H1 (cell line): ENCODE results near the gene KIF26B. TPM values are rescaled to one million over a fixed set of nuclear protein-coding genes. Genes with fewer than 3 reads are reported as not detected.
A peak's percentile ranks its signal among the peaks of the same experiment; 100 is the strongest.

ENCODE experiments used
- CTCF ChIA-PET: fragments of 300-600 bp; sonication (Branson Sonifier 250); formaldehyde crosslinking; loops from one replicate; lab custom pipeline; 2021; ENCODE audit not compliant: partially characterized antibody; lab: Charles Lee
- POLR2A ChIA-PET: fragments of 300-600 bp; sonication (Branson Sonifier 250); formaldehyde crosslinking; loops from one replicate; lab custom pipeline; 2021; ENCODE audit warnings: inconsistent platforms; ENCODE audit not compliant: partially characterized antibody; lab: Charles Lee
- DNase-seq, 2 experiments: peaks; one replicate each; pipeline versions ENCODE4 v3.0.0 to v3.0.0-alpha.2; 2010 to 2022; ENCODE audit warnings: low spot score in 2 of 2, low read depth in 1 of 2, mixed read lengths in 1 of 2
- FAIRE-seq: peaks from 2 replicates; lab custom pipeline; 2011; peaks lifted over from hg19 to GRCh38; lab: Jason Lieb, UNC
- H2AFZ ChIP-seq: 2 replicates; pipeline ENCODE4 v1.8.1; 2012; ENCODE audit warnings: low read length, inconsistent platforms
- H2AK5ac ChIP-seq: 2 replicates; pipeline ENCODE4 v1.6.1; 2013; ENCODE audit warnings: low read depth, low read length
- H2BK120ac ChIP-seq: replicated peaks from 2 replicates; pipeline ENCODE3; 2013; ENCODE audit warnings: low read depth, low read length, inconsistent platforms
- H2BK12ac ChIP-seq: 2 replicates; pipeline ENCODE4 v1.6.1; 2013; ENCODE audit warnings: low read depth, low read length
- H2BK15ac ChIP-seq: 2 replicates; pipeline ENCODE4 v1.6.1; 2013; ENCODE audit warnings: low read length
- H2BK20ac ChIP-seq: 2 replicates; pipeline ENCODE4 v1.6.1; 2013; ENCODE audit warnings: low read length
- H2BK5ac ChIP-seq: 2 replicates; pipeline ENCODE4 v1.6.1; 2013; ENCODE audit warnings: low read depth, low read length
- H3K14ac ChIP-seq: 2 replicates; pipeline ENCODE4 v1.6.1; 2013; ENCODE audit warnings: inconsistent platforms; ENCODE audit not compliant: insufficient read length
- H3K18ac ChIP-seq: 2 replicates; pipeline ENCODE4 v1.6.1; 2013; ENCODE audit warnings: low read length; ENCODE audit errors: extremely low read depth
- H3K23ac ChIP-seq: 2 replicates; pipeline ENCODE4 v1.6.1; 2013; ENCODE audit warnings: inconsistent platforms; ENCODE audit not compliant: insufficient read length
- H3K23me2 ChIP-seq: 2 replicates; pipeline ENCODE4 v1.6.1; 2013; ENCODE audit warnings: low read depth, low read length
- H3K27ac ChIP-seq: 2 replicates; pipeline ENCODE4 v1.6.1; 2011; ENCODE audit warnings: low read depth, low read length, inconsistent platforms
- H3K27me3 ChIP-seq, 4 experiments: replicated peaks in 1 of 4; 1 replicate in 1 of 4; 2 replicates in 3 of 4; pipeline versions ENCODE4 v1.6.1 to v1.8.1; 2011 to 2013; ENCODE audit warnings: low read length in 3 of 4, mild to moderate bottlenecking in 3 of 4, inconsistent platforms in 2 of 4, mixed read lengths in 2 of 4, moderate library complexity in 1 of 4; ENCODE audit not compliant: control insufficient read depth in 3 of 4, insufficient read depth in 3 of 4; ENCODE audit errors: extremely low read depth in 1 of 4
- H3K36me3 ChIP-seq, 4 experiments: 2 replicates each; pipeline versions ENCODE4 v1.6.1 to v1.8.1; 2011 to 2013; ENCODE audit warnings: mild to moderate bottlenecking in 4 of 4, low read length in 3 of 4, moderate library complexity in 2 of 4, control low read depth in 1 of 4, inconsistent platforms in 1 of 4; ENCODE audit not compliant: insufficient read depth in 4 of 4, control insufficient read depth in 2 of 4
- H3K4ac ChIP-seq: replicated peaks from 2 replicates; pipeline ENCODE3; 2013; ENCODE audit warnings: low read length, low read depth, mixed read lengths, inconsistent platforms; ENCODE audit not compliant: insufficient read length
- H3K4me1 ChIP-seq, 4 experiments: replicated peaks in 1 of 4; 1 replicate in 1 of 4; 2 replicates in 3 of 4; pipeline versions ENCODE4 v1.6.1 to v1.8.1; 2011 to 2013; ENCODE audit warnings: low read length in 3 of 4, inconsistent platforms in 2 of 4, mixed read lengths in 1 of 4; ENCODE audit not compliant: insufficient read depth in 4 of 4, control insufficient read depth in 3 of 4
- H3K4me2 ChIP-seq, 2 experiments: 2 replicates each; pipeline versions ENCODE4 v1.6.1 to v1.8.1; 2011 to 2013; ENCODE audit warnings: low read depth in 2 of 2, low read length in 2 of 2, control low read depth in 1 of 2, inconsistent platforms in 1 of 2, mild to moderate bottlenecking in 1 of 2; ENCODE audit not compliant: insufficient read depth in 1 of 2
- H3K4me3 ChIP-seq, 4 experiments: fragments of 200-600, 300-600 bp in 1 of 4; sonication (generic), shearing (Covaris generic), sonication (Bioruptor Twin) in 1 of 4; 2 replicates each; pipeline versions ENCODE4 v1.5.1 to v1.8.1; 2011 to 2016; ENCODE audit warnings: low read length in 4 of 4, low read depth in 3 of 4, control low read depth in 2 of 4, inconsistent platforms in 2 of 4, mild to moderate bottlenecking in 2 of 4, mixed read lengths in 1 of 4, moderate library complexity in 1 of 4; ENCODE audit not compliant: insufficient read depth in 2 of 4; ENCODE audit errors: extremely low read depth in 1 of 4
- H3K56ac ChIP-seq: replicated peaks from 2 replicates; pipeline ENCODE3; 2013; ENCODE audit warnings: low read depth, mild to moderate bottlenecking, mixed read lengths, low read length, inconsistent platforms; ENCODE audit not compliant: insufficient read length
- H3K79me1 ChIP-seq: 2 replicates; pipeline ENCODE4 v1.6.1; 2013; ENCODE audit warnings: low read depth, low read length, control low read depth
- H3K79me2 ChIP-seq, 2 experiments: 2 replicates each; pipeline versions ENCODE4 v1.6.1 to v1.8.1; 2012 to 2013; ENCODE audit warnings: low read length in 2 of 2, mild to moderate bottlenecking in 2 of 2, inconsistent platforms in 1 of 2; ENCODE audit not compliant: insufficient read depth in 2 of 2, control insufficient read depth in 1 of 2
- H3K9ac ChIP-seq, 4 experiments: replicated peaks in 1 of 4; 1 replicate in 1 of 4; 2 replicates in 3 of 4; pipeline versions ENCODE4 v1.6.1 to v1.8.1; 2011 to 2013; ENCODE audit warnings: low read depth in 3 of 4, low read length in 3 of 4, control low read depth in 2 of 4, mild to moderate bottlenecking in 2 of 4, moderate library complexity in 2 of 4, inconsistent platforms in 1 of 4; ENCODE audit errors: extremely low read depth in 1 of 4
- H3K9me3 ChIP-seq, 2 experiments: 2 replicates each; pipeline versions ENCODE4 v1.6.1 to v1.8.1; 2012 to 2013; ENCODE audit warnings: mild to moderate bottlenecking in 2 of 2, moderate library complexity in 2 of 2, control low read depth in 1 of 2, inconsistent platforms in 1 of 2, low read depth in 1 of 2, low read length in 1 of 2, mixed read lengths in 1 of 2; ENCODE audit not compliant: insufficient read depth in 2 of 2
- H4K20me1 ChIP-seq, 2 experiments: replicated peaks in 1 of 2; 2 replicates each; pipeline versions ENCODE3 to v1.8.1; 2011 to 2013; ENCODE audit warnings: inconsistent platforms in 2 of 2, low read length in 2 of 2, mild to moderate bottlenecking in 1 of 2; ENCODE audit not compliant: insufficient read depth in 2 of 2, control insufficient read depth in 1 of 2
- H4K5ac ChIP-seq: 2 replicates; pipeline ENCODE4 v1.6.1; 2013; ENCODE audit warnings: low read length, low read depth, mixed read lengths, inconsistent platforms; ENCODE audit not compliant: insufficient read length
- H4K8ac ChIP-seq: 2 replicates; pipeline ENCODE4 v1.8.0; 2013; ENCODE audit warnings: mild to moderate bottlenecking, moderate library complexity, low read length, inconsistent platforms; ENCODE audit not compliant: insufficient read depth; ENCODE audit errors: extremely low read depth
- H4K91ac ChIP-seq: replicated peaks from 2 replicates; pipeline ENCODE3; 2013; ENCODE audit warnings: low read length, mixed read lengths, inconsistent platforms; ENCODE audit not compliant: insufficient read length
- ASH2L ChIP-seq: fragments of 200-600, 300-600 bp; sonication (generic); IDR thresholded peaks from one replicate; pipeline ENCODE4 v1.7.1; 2017; ENCODE audit warnings: low read length
- CBX5 ChIP-seq: fragments of 300-800, 300-1000 bp; sonication (generic); IDR thresholded peaks from 2 replicates; pipeline ENCODE4 v1.7.1; 2016; ENCODE audit warnings: antibody characterized with exemption, low read length, low read depth
- CBX8 ChIP-seq: fragments of 300-800, 300-1000 bp; sonication (generic); IDR thresholded peaks from 2 replicates; pipeline ENCODE4 v1.7.1; 2016; ENCODE audit warnings: low read depth, low read length, borderline replicate concordance
- EP300 ChIP-seq, 2 experiments: IDR thresholded peaks; 1 replicate in 1 of 2; 2 replicates in 1 of 2; pipeline ENCODE4 v1.6.1; 2011 to 2012; ENCODE audit warnings: low read depth in 2 of 2, low read length in 2 of 2, mild to moderate bottlenecking in 2 of 2, borderline replicate concordance in 1 of 2, inconsistent platforms in 1 of 2, moderate library complexity in 1 of 2
- HDAC6 ChIP-seq: IDR thresholded peaks from one replicate; pipeline ENCODE4 v1.7.1; 2012; ENCODE audit warnings: low read depth, mild to moderate bottlenecking, inconsistent platforms, low read length, moderate library complexity
- JUN ChIP-seq: IDR thresholded peaks from 2 replicates; pipeline ENCODE4 v1.6.1; 2011; ENCODE audit warnings: low read depth, mild to moderate bottlenecking, improper control_type of control experiment, low read length
- KDM1A ChIP-seq: fragments of 200-600, 300-600 bp; sonication (generic); IDR thresholded peaks from 2 replicates; pipeline ENCODE4 v1.7.1; 2016; ENCODE audit warnings: mild to moderate bottlenecking, low read length, borderline replicate concordance
- NRF1 ChIP-seq: IDR thresholded peaks from 2 replicates; pipeline ENCODE4 v1.6.1; 2011; ENCODE audit warnings: mild to moderate bottlenecking, low read depth, low read length, improper control_type of control experiment
- RXRA ChIP-seq: IDR thresholded peaks from 2 replicates; pipeline ENCODE4 v1.6.1; 2011; ENCODE audit warnings: low read depth, mild to moderate bottlenecking, low read length, moderate library complexity; ENCODE audit not compliant: insufficient read depth
- SRF ChIP-seq: IDR thresholded peaks from 2 replicates; pipeline ENCODE4 v1.6.1; 2011; ENCODE audit warnings: mild to moderate bottlenecking, low read depth, low read length, moderate library complexity
- TAF7 ChIP-seq: optimal IDR thresholded peaks from 2 replicates; pipeline ENCODE3; 2011; ENCODE audit warnings: low read depth, mild to moderate bottlenecking, inconsistent platforms, low read length, moderate library complexity, borderline replicate concordance
- TEAD4 ChIP-seq: IDR thresholded peaks from 2 replicates; pipeline ENCODE4 v1.6.1; 2012; ENCODE audit warnings: low read depth, low read length, inconsistent platforms, mixed read lengths
- WGBS, 2 experiments: shearing (Covaris generic) in 1 of 2; methylation state at CpG; one replicate each; pipeline versions ENCODE4 v1.1.6 to v1.1.7; 2013 to 2015; ENCODE audit warnings: low lambda C conversion rate in 2 of 2, mixed read lengths in 2 of 2, inconsistent platforms in 1 of 2, low coverage in 1 of 2, missing lambda C conversion rate in 1 of 2; ENCODE audit not compliant: insufficient replicate concordance in 2 of 2, insufficient coverage in 1 of 2, insufficient read length in 1 of 2; ENCODE audit errors: extremely low coverage in 1 of 2, missing lambda C conversion rate in 1 of 2; 5-methylcytosine and 5-hydroxymethylcytosine counted together
- polyA plus RNA-seq, 7 experiments: library from polyadenylated mRNA; depleted of rRNA in 3 of 7; stranded (reverse) in 5 of 7; unstranded in 2 of 7; fragments of >200 nt in 5 of 7; fragments of 200-250 nt in 2 of 7; gene quantifications; 1 replicate in 5 of 7; 2 replicates in 1 of 7; 4 replicates in 1 of 7; pipeline versions ENCODE4 v1.2.1 to v1.2.3, GENCODE V29; 2011 to 2013; ENCODE audit warnings: missing spikeins in 2 of 7, mixed read lengths in 2 of 7
- total RNA-seq: library from RNA; stranded (reverse); fragmentation: NEBNext Ultra II Directional; extraction: Animal tissue kit (Norgen Biotek cat#: 25700); gene quantifications from 2 replicates; pipeline ENCODE4 v1.2.1, GENCODE V29; 2021

The KIF26B gene
- total and polyA plus RNA-seq, 2 of the 8 experiments (the other 6 are each of a cell fraction or from before 2014, with no cell fraction given), result 0.06 to 0.28 TPM

- 87% methylated on average over 3 of the region's 3 CpGs; no CpG with 5 or more reads in 1 of the 2 experiments for WGBS, 2 experiments
- Histone ChIP-seq H3K27me3 (no peaks in the 10 kb centered on the region), H2BK15ac (no peak overlapping the region), H3K36me3 (no peaks in the 10 kb centered on the region), H3K4me3 (no peak overlapping the region), H3K23ac (no peak overlapping the region), H3K14ac (no peak overlapping the region), H3K79me2 (no peaks in the 10 kb centered on the region), H3K79me1 (no peaks in the 10 kb centered on the region), H3K23me2 (no peaks in the 10 kb centered on the region), H3K4me1 (peaks cover 7 to 13% (median 10%) of the 10 kb centered on the region in 4 experiments; a peak in 6 of 7 replicates), H3K56ac (no peak overlapping the region), H3K4ac (no peak overlapping the region), H3K4me2 (0 out of 4 replicates have a peak overlapping the region, but pooled peaks of 1 of the 2 experiments have one; percentile 2), H4K20me1 (no peaks in the 10 kb centered on the region), H2BK12ac (no peak overlapping the region), H3K9ac (no peak overlapping the region), H3K27ac (no peak overlapping the region), H3K9me3 (peaks cover 0 to 3% of the 10 kb centered on the region in 2 experiments; a peak in 2 of 4 replicates), H2BK20ac (peak overlapping the region; percentile 1; the same call in 1 of the 2 replicates), H4K91ac (no peak overlapping the region), H4K5ac (no peak overlapping the region), H4K8ac (no peak overlapping the region), H2BK120ac (no peak overlapping the region), H3K18ac (no peak overlapping the region), H2AK5ac (no peak overlapping the region), H2BK5ac (0 out of 2 replicates have a peak overlapping the region, but pooled peaks have one; percentile 5), H2AFZ (no peak overlapping the region)
- TF ChIP-seq HDAC6 (no peak), CBX8 (no peak), TAF7 (no peak), CBX5 (no peak), EP300 (IDR thresholded peaks at IDR 0.05; ENCODE audit: borderline replicate concordance in 1 of 2, low read depth in 2 of 2, low read length in 2 of 2) (no peak), ASH2L (no peak), SRF (no peak), JUN (no peak), NRF1 (no peak), KDM1A (no peak), TEAD4 (no peak), RXRA (no peak)
- DNase-seq (no peak), FAIRE-seq (no peak)
- POLR2A ChIA-PET, result no interaction called here
- CTCF ChIA-PET, result interaction anchor here (1.0 kb wide), 1 partner anchor 99 kb away, joined by 3 read pairs; no protein-coding TSS in a partner anchor
Observed at GRCh38 chr1:245255783-245256182, 101.0 kb downstream of the KIF26B start.
